GM12878 (cell line): ENCODE measurements around the gene DTNA. TPM values are rescaled to one million over a fixed set of nuclear protein-coding genes. Genes with fewer than 3 reads are reported as not detected.
A peak's percentile ranks its signal among the peaks of the same experiment; 100 is the strongest.

Experiments used
- ATAC-seq: fragments of 200-7000 bp; cut with Tn5 transposase; 3 replicates; pipeline ENCODE4 v1.9.1; 2020; ENCODE audit warnings: mild to moderate bottlenecking, moderate library complexity
- BruUV-seq: library from RNA; stranded (reverse); fragments of 400-500 nt; replicated peaks from 2 replicates; lab custom pipeline; 2021; lab: Mats Ljungman, UMichigan
- CTCF ChIA-PET: fragments of 300-600 bp; sonication (Branson Sonifier 250); formaldehyde crosslinking; extraction: SDS; loops from one replicate; lab custom pipeline; 2021; ENCODE audit warnings: inconsistent platforms; lab: Yijun Ruan, JAX
- POLR2A ChIA-PET: fragments of 350-600 bp; formaldehyde crosslinking; extraction: SDS; loops from one replicate; lab custom pipeline; 2021; ENCODE audit warnings: inconsistent platforms; lab: Charles Lee
- RAD21 ChIA-PET: fragments of 300-600 bp; sonication (Branson Sonifier 250); formaldehyde crosslinking; loops from one replicate; lab custom pipeline; 2023; ENCODE audit warnings: antibody characterized with exemption; ENCODE audit not compliant: unreplicated experiment; lab: Charles Lee
- SMC1A ChIA-PET: fragments of 300-600 bp; sonication (Branson Sonifier 250); formaldehyde crosslinking; loops from one replicate; lab custom pipeline; 2023; ENCODE audit not compliant: unreplicated experiment, uncharacterized antibody; lab: Charles Lee
- DNase-seq: peaks from one replicate; pipeline ENCODE4 v3.0.0-alpha.2; 2011; ENCODE audit warnings: low read depth, low spot score
- FAIRE-seq: peaks from 3 replicates; lab custom pipeline; 2011; peaks lifted over from hg19 to GRCh38; lab: Jason Lieb, UNC
- H2AFZ ChIP-seq: 2 replicates; pipeline ENCODE4 v1.6.0; 2011; ENCODE audit warnings: low read depth, low read length, control low read depth; ENCODE audit not compliant: control insufficient read depth
- H3K27ac ChIP-seq: 2 replicates; pipeline ENCODE4 v1.5.1; 2011; ENCODE audit warnings: control low read depth; ENCODE audit not compliant: control insufficient read depth, insufficient read depth
- H3K27me3 ChIP-seq, 2 experiments: replicated peaks in 1 of 2; 2 replicates each; pipeline versions ENCODE4 v1.6.0 to v1.6.1; 2011; ENCODE audit warnings: low read length in 1 of 2; ENCODE audit not compliant: control insufficient read depth in 2 of 2, insufficient read depth in 2 of 2
- H3K36me3 ChIP-seq, 2 experiments: 2 replicates each; pipeline ENCODE4 v1.5.1; 2011; ENCODE audit warnings: low read length in 1 of 2; ENCODE audit not compliant: control insufficient read depth in 2 of 2, insufficient read depth in 2 of 2
- H3K4me1 ChIP-seq: 2 replicates; pipeline ENCODE4 v1.6.1; 2011; ENCODE audit warnings: mild to moderate bottlenecking, low read length, moderate library complexity, mixed read lengths; ENCODE audit not compliant: control insufficient read depth, insufficient read depth
- H3K4me2 ChIP-seq: 2 replicates; pipeline ENCODE4 v1.6.0; 2011; ENCODE audit warnings: control low read depth; ENCODE audit not compliant: control insufficient read depth, insufficient read depth
- H3K4me3 ChIP-seq: fragments of 200-600 bp; sonication (generic); 2 replicates; pipeline ENCODE4 v1.5.1; 2016
- H3K79me2 ChIP-seq: 2 replicates; pipeline ENCODE4 v1.6.0; 2011; ENCODE audit warnings: low read length; ENCODE audit not compliant: control insufficient read depth, insufficient read depth
- H3K9ac ChIP-seq: 2 replicates; pipeline ENCODE4 v1.8.0; 2011; ENCODE audit warnings: low read length, control low read depth, mixed read lengths; ENCODE audit not compliant: control insufficient read depth, insufficient read depth
- H3K9me3 ChIP-seq: replicated peaks from 3 replicates; pipeline ENCODE4 v1.5.1; 2011; ENCODE audit warnings: mild to moderate bottlenecking, low read length; ENCODE audit not compliant: control insufficient read depth, insufficient read depth
- H4K20me1 ChIP-seq: 2 replicates; pipeline ENCODE4 v1.6.0; 2011; ENCODE audit not compliant: control insufficient read depth, insufficient read depth
- BACH1 ChIP-seq: fragments of 450-650 bp; IDR thresholded peaks from 2 replicates; pipeline ENCODE4 v1.6.1; 2017; ENCODE audit warnings: mild to moderate bottlenecking, borderline replicate concordance
- NR2F1 ChIP-seq: fragments of 450-650 bp; conservative IDR thresholded peaks from 2 replicates; pipeline ENCODE4 v1.6.1; 2017; ENCODE audit warnings: mild to moderate bottlenecking
- PKNOX1 ChIP-seq: fragments of 450-650 bp; IDR thresholded peaks from 2 replicates; pipeline ENCODE4 v1.6.1; 2016; ENCODE audit warnings: mild to moderate bottlenecking
- WGBS: methylation state at CpG from one replicate; pipeline ENCODE4 v1.1.6; 2016; ENCODE audit warnings: low lambda C conversion rate; ENCODE audit not compliant: insufficient replicate concordance, insufficient coverage; ENCODE audit errors: missing lambda C conversion rate; 5-methylcytosine and 5-hydroxymethylcytosine counted together
- in situ Hi-C: fragments of 300-500 bp; cut with MboI; formaldehyde crosslinking; loops from 9 replicates; pipeline ENCODE4 v1.14.3; 2018; ENCODE audit warnings: mixed read lengths
- intact Hi-C: fragments of 100-400 bp; cut with micrococcal nuclease; formaldehyde crosslinking; loops from one replicate; pipeline ENCODE4 v1.14.2; 2022; ENCODE audit not compliant: unreplicated experiment
- polyA plus RNA-seq, 11 experiments: library from polyadenylated mRNA; depleted of rRNA in 4 of 11; unstranded in 6 of 11; stranded (reverse) in 5 of 11; fragments of >200 nt; fragmentation: Nextera tagmentation in 4 of 11; fragmentation: Illumina TruSeq in 1 of 11; extraction: Ambion mirVana in 4 of 11; extraction: Trizol in 1 of 11; gene quantifications; 1 replicate in 1 of 11; 2 replicates in 10 of 11; pipeline versions ENCODE4 v1.2.1 to v1.2.3, GENCODE V29; 2011 to 2016; ENCODE audit warnings: inconsistent platforms in 2 of 11, missing spikeins in 2 of 11, low read depth in 1 of 11
- total RNA-seq, 4 experiments: library from RNA; depleted of rRNA in 3 of 4; stranded (reverse); fragments of >200 nt in 3 of 4; fragmentation: Illumina TruSeq in 1 of 4; extraction: Trizol in 1 of 4; gene quantifications; 2 replicates each; pipeline versions ENCODE4 v1.2.1 to v1.2.3, GENCODE V29; 2013 to 2021
- TF ChIP-seq, protein P1 (sequence below), 3 experiments: IDR thresholded peaks in 2 of 3; conservative IDR thresholded peaks in 1 of 3; 2 replicates each; pipeline ENCODE4 v1.5.1; 2011; ENCODE audit warnings: low read depth in 3 of 3, low read length in 3 of 3, mild to moderate bottlenecking in 3 of 3, control low read depth in 2 of 3, moderate library complexity in 2 of 3, inconsistent platforms in 1 of 3, mixed read lengths in 1 of 3; ENCODE audit not compliant: control insufficient read depth in 2 of 3, insufficient read depth in 1 of 3; ENCODE audit errors: extremely low read depth in 1 of 3

The DTNA gene
- total and polyA plus RNA-seq, 10 of the 15 experiments (the other 5 are each of a cell fraction or from before 2014, with no cell fraction given): 0.26 to 8.6 (median 0.53) TPM

DNA sequence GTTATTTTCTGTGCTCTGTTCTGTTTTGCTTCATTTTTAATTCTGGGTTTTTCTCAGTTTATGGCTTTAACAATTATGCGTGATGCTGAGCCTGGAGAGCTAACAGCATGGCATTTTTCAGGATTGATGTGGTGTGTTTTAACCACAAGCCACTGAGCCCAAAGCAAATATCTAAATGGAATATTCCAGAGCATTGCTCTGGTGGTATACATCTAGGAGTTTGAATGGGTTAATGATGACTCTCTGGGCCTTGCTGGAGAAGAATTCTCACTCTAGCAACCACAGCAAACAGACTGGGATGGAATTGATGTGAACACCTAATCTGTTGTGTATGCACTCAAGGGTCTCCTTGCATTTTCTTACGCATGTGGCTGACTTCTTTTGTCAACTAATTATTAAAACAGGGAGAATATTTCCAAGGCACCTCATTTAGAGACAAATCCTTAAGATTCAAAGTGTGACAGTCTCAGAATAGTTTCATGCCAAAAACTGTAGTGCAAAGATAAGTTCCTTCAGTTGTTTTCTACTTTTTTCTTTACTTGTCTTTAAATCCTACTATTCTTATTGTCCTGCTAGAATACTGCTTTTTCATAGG, 164.0 kb downstream of the DTNA start (continued):
- TF ChIP-seq, protein P1, sequence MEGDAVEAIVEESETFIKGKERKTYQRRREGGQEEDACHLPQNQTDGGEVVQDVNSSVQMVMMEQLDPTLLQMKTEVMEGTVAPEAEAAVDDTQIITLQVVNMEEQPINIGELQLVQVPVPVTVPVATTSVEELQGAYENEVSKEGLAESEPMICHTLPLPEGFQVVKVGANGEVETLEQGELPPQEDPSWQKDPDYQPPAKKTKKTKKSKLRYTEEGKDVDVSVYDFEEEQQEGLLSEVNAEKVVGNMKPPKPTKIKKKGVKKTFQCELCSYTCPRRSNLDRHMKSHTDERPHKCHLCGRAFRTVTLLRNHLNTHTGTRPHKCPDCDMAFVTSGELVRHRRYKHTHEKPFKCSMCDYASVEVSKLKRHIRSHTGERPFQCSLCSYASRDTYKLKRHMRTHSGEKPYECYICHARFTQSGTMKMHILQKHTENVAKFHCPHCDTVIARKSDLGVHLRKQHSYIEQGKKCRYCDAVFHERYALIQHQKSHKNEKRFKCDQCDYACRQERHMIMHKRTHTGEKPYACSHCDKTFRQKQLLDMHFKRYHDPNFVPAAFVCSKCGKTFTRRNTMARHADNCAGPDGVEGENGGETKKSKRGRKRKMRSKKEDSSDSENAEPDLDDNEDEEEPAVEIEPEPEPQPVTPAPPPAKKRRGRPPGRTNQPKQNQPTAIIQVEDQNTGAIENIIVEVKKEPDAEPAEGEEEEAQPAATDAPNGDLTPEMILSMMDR (IDR thresholded peaks at IDR 0.05 in 2 of 3, conservative IDR thresholded peaks at IDR 0.05 in 1 of 3; ENCODE audit: control insufficient read depth in 2 of 3, extremely low read depth in 1 of 3, insufficient read depth in 1 of 3, low read depth in 3 of 3, low read length in 3 of 3): no peak

GRCh38 chr18:34875150-34875549, 165.1 kb downstream of the DTNA start:
- intact Hi-C loops: no loop called here
- no peak for DNase-seq
- no peak overlapping the region for H3K4me2 ChIP-seq
- no peak overlapping the region for H3K27ac ChIP-seq
- no peaks in the 10 kb centered on the region for H3K79me2 ChIP-seq
- no TSS peak for BruUV-seq
- H3K27me3 ChIP-seq: no peaks in the 10 kb centered on the region
- POLR2A ChIA-PET: no interaction called here
- TF ChIP-seq PKNOX1 (no peak), BACH1 (no peak), NR2F1 (peak; percentile 75)
- TF ChIP-seq, all 136 proteins: peak for 1
- ChIA-PET CTCF (no interaction called here), RAD21 (no interaction called here), SMC1A (no interaction called here)
- Histone ChIP-seq H3K9ac (no peak overlapping the region), H4K20me1 (no peaks in the 10 kb centered on the region), H3K36me3 (no peaks in the 10 kb centered on the region), H3K4me1 (no peaks in the 10 kb centered on the region), H2AFZ (no peak overlapping the region), H3K4me3 (no peak overlapping the region), H3K9me3 (no peaks in the 10 kb centered on the region; the same call in 2 of the 3 replicates)
- FAIRE-seq (no peak), ATAC-seq (no peak; the same call in 2 of the 3 replicates)
- in situ Hi-C loops: no loop called here
- WGBS: 85% methylated on average over 7 of the region's 7 CpGs
